ENCODE results near the gene GMPPB.
A peak's percentile ranks its signal among the peaks of the same experiment; 100 is the strongest.
"Not testable (repeated sequence)": the region's sequence is repeated elsewhere in the genome, so short reads cannot be mapped to it uniquely, and the experiment has no call there.

Gene GMPPB

DNA sequence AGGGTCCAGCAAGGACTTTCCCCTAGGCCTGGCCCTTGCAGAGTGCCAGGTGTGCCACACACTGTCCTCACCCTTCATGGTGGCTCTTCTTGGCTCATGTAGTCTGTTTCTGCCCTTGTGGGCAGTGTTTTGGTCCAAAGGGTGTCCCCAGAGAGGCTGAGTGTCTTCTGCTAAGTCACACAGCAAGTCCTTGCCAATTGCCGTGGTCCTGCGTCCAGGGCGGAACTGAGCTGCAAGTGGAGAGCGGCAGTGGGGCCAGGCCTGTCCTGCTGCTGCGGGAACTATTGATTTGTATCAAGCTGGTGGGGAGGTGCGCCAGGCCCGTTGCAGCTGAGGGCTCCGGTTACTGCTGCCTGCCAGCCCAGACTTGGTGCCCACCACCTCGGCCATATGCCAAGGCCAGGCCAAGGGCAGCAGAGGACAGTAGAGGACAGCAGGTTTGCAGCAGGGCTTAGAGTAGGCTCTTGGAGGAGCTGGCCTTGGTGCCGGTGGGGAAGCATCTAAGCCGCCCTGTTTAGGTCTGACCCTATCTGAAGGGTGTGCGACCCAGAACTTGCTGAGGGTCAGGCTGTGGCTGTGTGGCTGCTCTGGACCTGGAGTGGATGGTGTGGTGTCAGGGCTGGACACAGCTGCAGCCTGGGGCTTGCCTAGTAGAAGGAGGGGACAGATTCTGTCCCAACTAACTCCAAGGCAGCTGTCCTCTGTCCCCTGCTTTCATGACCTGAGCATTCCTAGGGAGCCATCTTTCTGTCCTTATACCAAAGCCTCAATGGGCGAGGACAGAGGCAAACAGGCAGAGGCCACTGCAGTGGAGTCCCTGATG is 8.8 kb downstream of the GMPPB start:
- no peak for DNase-seq (ENCODE audit: low read depth in 2 of 2, low spot score in 1 of 2)

DNA sequence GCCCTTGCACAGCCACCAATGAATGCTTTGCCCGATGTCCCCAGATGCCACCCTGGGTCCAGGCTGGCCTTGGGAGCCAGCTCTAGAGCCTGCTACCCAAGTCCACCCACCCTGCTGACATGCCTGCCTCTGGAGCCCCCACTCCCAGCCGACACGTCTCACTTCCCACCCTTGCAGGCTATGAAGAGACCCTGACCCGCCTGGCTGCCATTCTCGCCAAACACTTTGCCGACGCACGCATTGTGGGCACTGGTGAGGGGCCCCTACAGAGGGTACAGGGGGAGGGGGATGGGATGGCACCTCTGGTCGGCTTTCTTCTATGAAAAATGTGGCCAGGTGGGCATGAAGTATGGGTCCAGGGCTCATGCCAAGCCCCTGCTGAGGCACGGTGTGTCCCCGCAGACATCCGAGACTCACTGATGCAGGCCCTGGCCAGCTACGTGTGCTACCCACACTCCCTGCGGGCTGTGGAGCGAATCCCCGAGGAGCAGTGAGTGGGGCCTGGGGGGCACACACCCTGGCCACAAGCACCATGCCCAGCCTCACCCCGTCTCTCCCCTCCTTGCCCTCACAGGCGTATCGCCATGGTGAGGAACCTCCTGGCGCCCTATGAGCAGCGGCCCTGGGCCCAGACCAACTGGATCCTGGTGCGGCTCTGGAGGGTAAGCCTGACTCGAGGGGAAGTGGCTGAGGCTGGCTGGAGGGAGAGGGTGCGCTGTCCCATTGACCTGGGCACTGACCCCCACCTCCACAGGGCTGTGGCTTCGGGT is 10.2 kb downstream of the GMPPB start:
- DNase-seq (ENCODE audit: low read depth in 2 of 2, low spot score in 1 of 2), result no peak

GRCh38 chr3:49712631-49713317 is 11.0 kb downstream of the GMPPB start:
- no peak for DNase-seq (ENCODE audit: low read depth in 2 of 2, low spot score in 1 of 2)

- no peak for DNase-seq (ENCODE audit: low read depth in 2 of 2, low spot score in 1 of 2)
Observed at GRCh38 chr3:49712166-49712565, 11.6 kb downstream of the GMPPB start.

- DNase-seq (ENCODE audit: low read depth in 2 of 2, low spot score in 1 of 2), result no peak
Observed at GRCh38 chr3:49711489-49711888, 12.3 kb downstream of the GMPPB start.

DNA sequence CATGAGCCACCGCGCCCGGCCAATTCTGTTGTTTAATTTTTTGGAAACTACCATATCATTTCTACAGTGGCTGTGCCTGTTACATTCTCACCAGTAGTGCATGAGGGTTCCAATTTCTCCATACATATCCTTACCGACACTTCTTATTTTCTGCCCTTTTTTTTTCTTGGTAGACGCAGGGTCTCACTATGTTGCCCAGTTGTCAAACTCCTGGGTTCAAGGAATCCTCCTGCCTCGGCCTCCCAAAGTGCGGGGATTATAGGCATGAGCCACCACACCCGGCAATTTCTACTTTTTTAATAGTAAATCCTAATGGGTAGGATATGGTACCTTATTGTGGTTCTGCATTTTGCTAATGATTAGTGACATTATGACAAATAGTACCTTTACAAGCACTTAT is 13.9 kb downstream of the GMPPB start:
- no peak for DNase-seq (ENCODE audit: low read depth in 2 of 2, low spot score in 1 of 2)

GRCh38 chr3:49707113-49707480 is 16.7 kb downstream of the GMPPB start:
- DNase-seq (ENCODE audit: low read depth in 2 of 2, low spot score in 1 of 2), result no peak

DNA sequence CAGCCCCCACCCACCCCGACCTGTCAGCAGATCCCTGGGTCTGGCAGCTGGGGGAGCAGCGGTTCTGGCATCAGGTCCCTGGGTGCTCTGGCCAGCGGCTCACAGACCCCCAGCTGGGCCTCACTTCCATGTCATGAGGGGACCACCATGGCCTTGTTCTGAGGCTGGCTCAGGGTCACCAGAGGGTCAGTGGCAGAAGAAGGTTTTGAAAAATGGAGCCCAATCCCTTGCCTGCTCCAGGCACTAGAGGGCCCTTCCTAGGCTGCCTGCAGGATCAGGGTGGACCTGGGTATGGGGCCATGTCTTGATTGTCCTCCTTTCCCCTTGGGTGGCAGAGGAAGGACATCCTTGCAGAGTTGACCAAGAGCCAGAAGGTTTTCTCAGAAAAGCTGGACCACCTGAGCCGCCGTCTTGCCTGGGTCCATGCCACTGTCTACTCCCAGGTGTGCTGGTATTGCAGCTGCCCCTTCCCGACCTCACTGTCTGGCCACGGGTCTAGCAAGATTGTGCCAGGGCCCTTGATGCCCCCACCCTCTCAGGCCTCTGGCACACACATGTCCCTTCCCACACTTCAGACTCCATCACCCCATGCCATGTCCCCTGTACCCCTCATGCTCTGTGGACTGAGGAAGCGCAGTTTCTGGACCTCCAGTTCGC is 17.2 kb downstream of the GMPPB start:
- no peak for DNase-seq (ENCODE audit: low read depth in 2 of 2, low spot score in 1 of 2)

- no peak for DNase-seq (ENCODE audit: low read depth in 2 of 2, low spot score in 1 of 2)
Observed at GRCh38 chr3:49705390-49705960, 18.3 kb downstream of the GMPPB start.

GRCh38 chr3:49704629-49705028 is 19.1 kb downstream of the GMPPB start:
- DNase-seq (ENCODE audit: low read depth in 2 of 2, low spot score in 1 of 2), result no peak

- DNase-seq (ENCODE audit: low read depth in 2 of 2, low spot score in 1 of 2), result no peak
Observed at GRCh38 chr3:49703956-49704355, 19.8 kb downstream of the GMPPB start.

GRCh38 chr3:49703443-49703927 is 20.3 kb downstream of the GMPPB start:
- peak in 1 of 2 donors; percentile 35 for DNase-seq (ENCODE audit: low read depth in 2 of 2, low spot score in 1 of 2)

DNA sequence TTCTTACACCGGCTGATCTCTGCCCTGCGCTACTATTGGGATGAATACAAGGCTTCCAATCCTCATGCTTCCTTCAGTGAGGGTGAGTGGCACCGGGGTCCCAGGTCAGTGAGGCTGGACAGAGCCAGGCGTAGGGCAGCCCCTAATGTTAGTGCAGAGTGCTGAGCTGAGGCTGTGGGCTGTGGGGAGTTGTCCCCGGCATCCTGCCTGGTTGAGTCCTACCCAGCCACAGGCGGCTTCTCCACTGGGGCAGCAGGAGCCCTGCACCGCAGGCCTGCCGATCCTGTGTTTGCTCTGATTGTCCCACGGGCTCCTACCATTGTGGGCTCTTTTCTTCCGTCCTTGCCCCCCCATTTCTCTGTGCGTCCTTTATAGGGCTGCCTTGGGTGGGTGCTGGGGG is 21.1 kb downstream of the GMPPB start:
- DNase-seq (ENCODE audit: low read depth in 2 of 2, low spot score in 1 of 2), result no peak

GRCh38 chr3:49701388-49702077 is 22.2 kb downstream of the GMPPB start:
- no peak for DNase-seq (ENCODE audit: low read depth in 2 of 2, low spot score in 1 of 2)

GRCh38 chr3:49700453-49701128 is 23.2 kb downstream of the GMPPB start:
- no peak for DNase-seq (ENCODE audit: low read depth in 2 of 2, low spot score in 1 of 2)

DNA sequence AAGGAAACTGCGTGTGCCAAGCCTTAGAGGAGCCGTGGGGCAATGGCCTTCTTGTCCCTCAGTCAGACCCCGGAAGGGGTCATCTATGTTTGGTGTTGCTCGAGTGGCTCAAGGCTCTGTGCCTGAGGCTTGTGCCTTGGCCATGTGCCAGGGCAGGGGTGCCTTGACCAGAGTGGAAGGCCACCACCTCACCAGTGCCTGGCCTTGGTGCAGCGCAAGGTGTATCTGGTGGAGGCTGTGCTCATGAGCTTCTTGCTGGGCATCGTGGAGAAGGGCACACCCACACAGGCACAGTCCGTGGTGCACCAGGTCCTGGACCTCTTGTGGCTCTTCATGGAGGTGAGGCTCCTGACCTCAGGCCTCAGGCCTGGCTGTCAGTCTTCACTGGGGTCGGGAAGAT is 23.7 kb downstream of the GMPPB start:
- no peak for DNase-seq (ENCODE audit: low read depth in 2 of 2, low spot score in 1 of 2)

- DNase-seq (ENCODE audit: low read depth in 2 of 2, low spot score in 1 of 2), result no peak
Observed at GRCh38 chr3:49699281-49699979, 24.3 kb downstream of the GMPPB start.

- DNase-seq (ENCODE audit: low read depth in 2 of 2, low spot score in 1 of 2), result not testable (repeated sequence)
Observed at GRCh38 chr3:49695350-49696015, 28.3 kb downstream of the GMPPB start.

All from stimulated activated CD8-positive, alpha-beta memory T cell treated with anti-CD3 and anti-CD28 coated beads, Interleukin-4, amount 100 ng/mL, for 1 hour (primary cell).